Thyroid gland (tissue), 4 donors: ENCODE data around the gene SEMA3A.

ENCODE experiments used
- CTCF ChIP-seq, 6 experiments: fragments of 200-600 bp in 3 of 6; fragments of 450-650 bp in 3 of 6; sonication (generic) in 3 of 6; IDR thresholded peaks; one replicate each; pipeline ENCODE4 v1.5.1; 2016 to 2019; ENCODE audit warnings: antibody characterized with exemption in 6 of 6, mild to moderate bottlenecking in 2 of 6, inconsistent platforms in 1 of 6, moderate library complexity in 1 of 6
- POLR2A ChIP-seq, 2 donors: fragments of 450-650 bp; IDR thresholded peaks; one replicate each; pipeline ENCODE4 v1.6.1; 2017; ENCODE audit warnings: antibody characterized with exemption in 2 of 2, mild to moderate bottlenecking in 2 of 2, moderate library complexity in 1 of 2

GRCh38 chr7:84009782-84010181, 184.8 kb downstream of the SEMA3A start:
- no peak for TF ChIP-seq CTCF (IDR thresholded peaks at IDR 0.05)
- TF ChIP-seq POLR2A (IDR thresholded peaks at IDR 0.05), result no peak
